Measurements from ENCODE around the gene CD58.

Gene CD58

GRCh38 chr1:116476321-116476720 lies 94.5 kb downstream of the CD58 start:
- no peak for DNase-seq (ENCODE audit: extremely low read depth in 1 of 2, low read depth in 1 of 2)

- DNase-seq (ENCODE audit: extremely low read depth in 1 of 2, low read depth in 1 of 2), result no peak
Observed at GRCh38 chr1:116475850-116476218, 95.0 kb downstream of the CD58 start.

- DNase-seq (ENCODE audit: extremely low read depth in 1 of 2, low read depth in 1 of 2), result no peak
Observed at GRCh38 chr1:116474921-116475849, 95.6 kb downstream of the CD58 start.

- no peak for DNase-seq (ENCODE audit: extremely low read depth in 1 of 2, low read depth in 1 of 2)
Observed at GRCh38 chr1:116472431-116472961, 98.3 kb downstream of the CD58 start.

GRCh38 chr1:116471241-116471640 lies 99.6 kb downstream of the CD58 start:
- no peak for DNase-seq (ENCODE audit: extremely low read depth in 1 of 2, low read depth in 1 of 2)

GRCh38 chr1:116470671-116471070 lies 100.2 kb downstream of the CD58 start:
- no peak for DNase-seq (ENCODE audit: extremely low read depth in 1 of 2, low read depth in 1 of 2)

- DNase-seq (ENCODE audit: extremely low read depth in 1 of 2, low read depth in 1 of 2), result no peak
Observed at GRCh38 chr1:116466810-116467557, 103.8 kb downstream of the CD58 start.

- no peak for DNase-seq (ENCODE audit: extremely low read depth in 1 of 2, low read depth in 1 of 2)
Observed at GRCh38 chr1:116465845-116466685, 104.8 kb downstream of the CD58 start.

- DNase-seq (ENCODE audit: extremely low read depth in 1 of 2, low read depth in 1 of 2), result no peak
Observed at GRCh38 chr1:116465477-116465844, 105.4 kb downstream of the CD58 start.
